HepG2 (cell line): Measurements from ENCODE around the gene LMF2. TPM values are rescaled to one million over a fixed set of nuclear protein-coding genes. Genes with fewer than 3 reads are reported as not detected.

Source experiments
- GATAD2A ChIP-seq: IDR thresholded peaks from 2 replicates; pipeline ENCODE4 v1.6.1; 2016
- HNRNPH1 ChIP-seq: fragments of 200-400 bp; formaldehyde crosslinking; optimal IDR thresholded peaks from 2 replicates; pipeline ENCODE3; 2017; ENCODE audit warnings: mild to moderate bottlenecking, low read depth, low read length
- IKZF1 ChIP-seq: fragments of 450-650 bp; IDR thresholded peaks from 2 replicates; pipeline ENCODE4 v1.7.1; 2016
- JARID2 ChIP-seq: sonication (generic); formaldehyde crosslinking; IDR thresholded peaks from 2 replicates; pipeline ENCODE4 v1.8.1; 2023; ENCODE audit warnings: missing genetic modification reagents, inconsistent platforms; ENCODE audit not compliant: insufficient replicate concordance
- MTF1 ChIP-seq: sonication (generic); formaldehyde crosslinking; IDR thresholded peaks from 2 replicates; pipeline ENCODE4 v1.5.0; 2020; ENCODE audit warnings: missing genetic modification reagents
- ZNF652 ChIP-seq: IDR thresholded peaks from 2 replicates; pipeline ENCODE4 v1.6.1; 2016; ENCODE audit warnings: low read depth, borderline replicate concordance
- ZNF703 ChIP-seq: sonication (generic); formaldehyde crosslinking; IDR thresholded peaks from 2 replicates; pipeline ENCODE4 v1.5.1; 2020; ENCODE audit warnings: missing genetic modification reagents, mild to moderate bottlenecking, moderate library complexity, borderline replicate concordance
- ZSCAN22 ChIP-seq: sonication (generic); formaldehyde crosslinking; IDR thresholded peaks from 2 replicates; pipeline ENCODE4 v1.4.0; 2020; ENCODE audit warnings: mild to moderate bottlenecking, missing genetic modification reagents
- polyA plus RNA-seq, 8 experiments: library from polyadenylated mRNA; depleted of rRNA in 3 of 8; stranded (reverse) in 7 of 8; unstranded in 1 of 8; fragments of >200 nt; fragmentation: Illumina TruSeq in 4 of 8; extraction: Trizol in 4 of 8; gene quantifications; 2 replicates each; pipeline versions ENCODE4 v1.2.1 to v1.2.3, GENCODE V29; 2011 to 2016; ENCODE audit warnings: low read depth in 4 of 8, missing spikeins in 1 of 8, mixed read lengths in 1 of 8; ENCODE audit not compliant: insufficient read depth in 1 of 8
- total RNA-seq, 5 experiments: library from RNA; depleted of rRNA; stranded (reverse); fragments of >200 nt; fragmentation: Illumina TruSeq; extraction: Trizol; gene quantifications; 2 replicates each; pipeline ENCODE4 v1.2.3, GENCODE V29; 2016; ENCODE audit warnings: low read depth in 1 of 5
- TF ChIP-seq, protein P1 (sequence below): sonication (generic); formaldehyde crosslinking; IDR thresholded peaks from 2 replicates; pipeline ENCODE4 v1.5.1; 2020; ENCODE audit warnings: missing genetic modification reagents, mild to moderate bottlenecking, borderline replicate concordance
- TF ChIP-seq, protein P2 (sequence below), 2 experiments: sonication (generic) in 1 of 2; formaldehyde crosslinking in 1 of 2; IDR thresholded peaks; 2 replicates each; pipeline versions ENCODE4 v1.6.1 to v1.9.0; 2014 to 2022; ENCODE audit warnings: antibody characterized with exemption in 1 of 2, borderline replicate concordance in 1 of 2, inconsistent platforms in 1 of 2, low read depth in 1 of 2, missing genetic modification reagents in 1 of 2
- TF ChIP-seq, protein P3 (sequence below): sonication (generic); formaldehyde crosslinking; IDR thresholded peaks from 2 replicates; pipeline ENCODE4 v1.4.0; 2020; ENCODE audit warnings: mild to moderate bottlenecking, missing genetic modification reagents, borderline replicate concordance
- TF ChIP-seq, protein P4 (sequence below): sonication (generic); formaldehyde crosslinking; IDR thresholded peaks from 2 replicates; pipeline ENCODE4; 2020; ENCODE audit warnings: missing genetic modification reagents, mild to moderate bottlenecking, borderline replicate concordance
- TF ChIP-seq, protein P5 (sequence below): sonication (generic); formaldehyde crosslinking; IDR thresholded peaks from 2 replicates; pipeline ENCODE4 v1.4.0; 2020; ENCODE audit warnings: mild to moderate bottlenecking, missing genetic modification reagents
- TF ChIP-seq, protein P6 (sequence below): sonication (generic); formaldehyde crosslinking; IDR thresholded peaks from 2 replicates; pipeline ENCODE4 v1.4.0; 2020; ENCODE audit warnings: mild to moderate bottlenecking, missing genetic modification reagents

LMF2 gene
- total and polyA plus RNA-seq, 2 of the 13 experiments (the other 11 are each of a cell fraction or from before 2014, with no cell fraction given), result 23.3 to 30.6 TPM

DNA sequence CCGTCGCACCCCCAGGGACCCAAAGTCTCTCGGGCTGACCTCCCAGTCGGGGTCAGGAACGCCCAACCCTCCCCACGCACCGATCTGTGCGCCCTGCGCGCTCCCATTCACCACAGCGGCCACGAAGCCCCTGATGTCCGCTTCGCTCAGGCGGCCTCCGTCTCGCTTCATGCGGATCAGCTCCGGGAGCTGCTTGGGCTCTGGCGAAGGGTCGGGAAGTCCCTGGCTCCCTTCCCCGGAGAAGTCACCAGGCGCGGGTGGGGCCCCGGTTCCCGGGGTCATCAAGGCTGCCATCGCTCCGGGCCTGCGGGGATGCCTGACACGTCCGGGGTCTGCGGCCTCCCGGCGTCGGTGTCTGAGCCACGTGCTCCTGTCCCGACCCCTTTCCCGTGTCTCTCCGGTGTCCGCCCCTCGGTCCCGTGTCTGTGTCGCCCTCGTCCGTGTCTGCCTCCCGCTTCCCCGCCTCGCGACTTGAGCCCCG is 22.0 kb upstream of the LMF2 start (continued):
- TF ChIP-seq, protein P1, sequence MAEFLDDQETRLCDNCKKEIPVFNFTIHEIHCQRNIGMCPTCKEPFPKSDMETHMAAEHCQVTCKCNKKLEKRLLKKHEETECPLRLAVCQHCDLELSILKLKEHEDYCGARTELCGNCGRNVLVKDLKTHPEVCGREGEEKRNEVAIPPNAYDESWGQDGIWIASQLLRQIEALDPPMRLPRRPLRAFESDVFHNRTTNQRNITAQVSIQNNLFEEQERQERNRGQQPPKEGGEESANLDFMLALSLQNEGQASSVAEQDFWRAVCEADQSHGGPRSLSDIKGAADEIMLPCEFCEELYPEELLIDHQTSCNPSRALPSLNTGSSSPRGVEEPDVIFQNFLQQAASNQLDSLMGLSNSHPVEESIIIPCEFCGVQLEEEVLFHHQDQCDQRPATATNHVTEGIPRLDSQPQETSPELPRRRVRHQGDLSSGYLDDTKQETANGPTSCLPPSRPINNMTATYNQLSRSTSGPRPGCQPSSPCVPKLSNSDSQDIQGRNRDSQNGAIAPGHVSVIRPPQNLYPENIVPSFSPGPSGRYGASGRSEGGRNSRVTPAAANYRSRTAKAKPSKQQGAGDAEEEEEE, result no peak
- TF ChIP-seq HNRNPH1, result no peak
- TF ChIP-seq, protein P2, sequence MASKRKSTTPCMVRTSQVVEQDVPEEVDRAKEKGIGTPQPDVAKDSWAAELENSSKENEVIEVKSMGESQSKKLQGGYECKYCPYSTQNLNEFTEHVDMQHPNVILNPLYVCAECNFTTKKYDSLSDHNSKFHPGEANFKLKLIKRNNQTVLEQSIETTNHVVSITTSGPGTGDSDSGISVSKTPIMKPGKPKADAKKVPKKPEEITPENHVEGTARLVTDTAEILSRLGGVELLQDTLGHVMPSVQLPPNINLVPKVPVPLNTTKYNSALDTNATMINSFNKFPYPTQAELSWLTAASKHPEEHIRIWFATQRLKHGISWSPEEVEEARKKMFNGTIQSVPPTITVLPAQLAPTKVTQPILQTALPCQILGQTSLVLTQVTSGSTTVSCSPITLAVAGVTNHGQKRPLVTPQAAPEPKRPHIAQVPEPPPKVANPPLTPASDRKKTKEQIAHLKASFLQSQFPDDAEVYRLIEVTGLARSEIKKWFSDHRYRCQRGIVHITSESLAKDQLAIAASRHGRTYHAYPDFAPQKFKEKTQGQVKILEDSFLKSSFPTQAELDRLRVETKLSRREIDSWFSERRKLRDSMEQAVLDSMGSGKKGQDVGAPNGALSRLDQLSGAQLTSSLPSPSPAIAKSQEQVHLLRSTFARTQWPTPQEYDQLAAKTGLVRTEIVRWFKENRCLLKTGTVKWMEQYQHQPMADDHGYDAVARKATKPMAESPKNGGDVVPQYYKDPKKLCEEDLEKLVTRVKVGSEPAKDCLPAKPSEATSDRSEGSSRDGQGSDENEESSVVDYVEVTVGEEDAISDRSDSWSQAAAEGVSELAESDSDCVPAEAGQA (IDR thresholded peaks at IDR 0.05; ENCODE audit: low read depth), result no peak
- TF ChIP-seq, protein P2 (CRISPR knock-in tag; IDR thresholded peaks at IDR 0.05; ENCODE audit: borderline replicate concordance), result no peak
- TF ChIP-seq, protein P3, sequence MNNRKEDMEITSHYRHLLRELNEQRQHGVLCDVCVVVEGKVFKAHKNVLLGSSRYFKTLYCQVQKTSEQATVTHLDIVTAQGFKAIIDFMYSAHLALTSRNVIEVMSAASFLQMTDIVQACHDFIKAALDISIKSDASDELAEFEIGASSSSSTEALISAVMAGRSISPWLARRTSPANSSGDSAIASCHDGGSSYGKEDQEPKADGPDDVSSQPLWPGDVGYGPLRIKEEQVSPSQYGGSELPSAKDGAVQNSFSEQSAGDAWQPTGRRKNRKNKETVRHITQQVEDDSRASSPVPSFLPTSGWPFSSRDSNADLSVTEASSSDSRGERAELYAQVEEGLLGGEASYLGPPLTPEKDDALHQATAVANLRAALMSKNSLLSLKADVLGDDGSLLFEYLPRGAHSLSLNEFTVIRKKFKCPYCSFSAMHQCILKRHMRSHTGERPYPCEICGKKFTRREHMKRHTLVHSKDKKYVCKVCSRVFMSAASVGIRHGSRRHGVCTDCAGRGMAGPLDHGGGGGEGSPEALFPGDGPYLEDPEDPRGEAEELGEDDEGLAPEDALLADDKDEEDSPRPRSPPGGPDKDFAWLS, result no peak
- TF ChIP-seq IKZF1, result no peak
- no peak for TF ChIP-seq ZNF652 (CRISPR knock-in tag)
- TF ChIP-seq ZNF703 (CRISPR knock-in tag), result no peak
- TF ChIP-seq, protein P4, sequence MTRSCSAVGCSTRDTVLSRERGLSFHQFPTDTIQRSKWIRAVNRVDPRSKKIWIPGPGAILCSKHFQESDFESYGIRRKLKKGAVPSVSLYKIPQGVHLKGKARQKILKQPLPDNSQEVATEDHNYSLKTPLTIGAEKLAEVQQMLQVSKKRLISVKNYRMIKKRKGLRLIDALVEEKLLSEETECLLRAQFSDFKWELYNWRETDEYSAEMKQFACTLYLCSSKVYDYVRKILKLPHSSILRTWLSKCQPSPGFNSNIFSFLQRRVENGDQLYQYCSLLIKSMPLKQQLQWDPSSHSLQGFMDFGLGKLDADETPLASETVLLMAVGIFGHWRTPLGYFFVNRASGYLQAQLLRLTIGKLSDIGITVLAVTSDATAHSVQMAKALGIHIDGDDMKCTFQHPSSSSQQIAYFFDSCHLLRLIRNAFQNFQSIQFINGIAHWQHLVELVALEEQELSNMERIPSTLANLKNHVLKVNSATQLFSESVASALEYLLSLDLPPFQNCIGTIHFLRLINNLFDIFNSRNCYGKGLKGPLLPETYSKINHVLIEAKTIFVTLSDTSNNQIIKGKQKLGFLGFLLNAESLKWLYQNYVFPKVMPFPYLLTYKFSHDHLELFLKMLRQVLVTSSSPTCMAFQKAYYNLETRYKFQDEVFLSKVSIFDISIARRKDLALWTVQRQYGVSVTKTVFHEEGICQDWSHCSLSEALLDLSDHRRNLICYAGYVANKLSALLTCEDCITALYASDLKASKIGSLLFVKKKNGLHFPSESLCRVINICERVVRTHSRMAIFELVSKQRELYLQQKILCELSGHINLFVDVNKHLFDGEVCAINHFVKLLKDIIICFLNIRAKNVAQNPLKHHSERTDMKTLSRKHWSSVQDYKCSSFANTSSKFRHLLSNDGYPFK, result no peak
- TF ChIP-seq, protein P5, sequence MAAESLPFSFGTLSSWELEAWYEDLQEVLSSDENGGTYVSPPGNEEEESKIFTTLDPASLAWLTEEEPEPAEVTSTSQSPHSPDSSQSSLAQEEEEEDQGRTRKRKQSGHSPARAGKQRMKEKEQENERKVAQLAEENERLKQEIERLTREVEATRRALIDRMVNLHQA (CRISPR knock-in tag), result no peak
- TF ChIP-seq, protein P6, sequence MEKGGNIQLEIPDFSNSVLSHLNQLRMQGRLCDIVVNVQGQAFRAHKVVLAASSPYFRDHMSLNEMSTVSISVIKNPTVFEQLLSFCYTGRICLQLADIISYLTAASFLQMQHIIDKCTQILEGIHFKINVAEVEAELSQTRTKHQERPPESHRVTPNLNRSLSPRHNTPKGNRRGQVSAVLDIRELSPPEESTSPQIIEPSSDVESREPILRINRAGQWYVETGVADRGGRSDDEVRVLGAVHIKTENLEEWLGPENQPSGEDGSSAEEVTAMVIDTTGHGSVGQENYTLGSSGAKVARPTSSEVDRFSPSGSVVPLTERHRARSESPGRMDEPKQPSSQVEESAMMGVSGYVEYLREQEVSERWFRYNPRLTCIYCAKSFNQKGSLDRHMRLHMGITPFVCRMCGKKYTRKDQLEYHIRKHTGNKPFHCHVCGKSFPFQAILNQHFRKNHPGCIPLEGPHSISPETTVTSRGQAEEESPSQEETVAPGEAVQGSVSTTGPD, result no peak
- no peak for TF ChIP-seq GATAD2A (CRISPR knock-in tag)
- no peak for TF ChIP-seq ZSCAN22 (CRISPR knock-in tag)
- TF ChIP-seq JARID2 (CRISPR knock-in tag), result no peak
- TF ChIP-seq MTF1 (CRISPR knock-in tag), result no peak
